Activated T-helper 1 cell treated with anti-CD3 and anti-CD28 coated beads, Interleukin-2, amount 50 U/mL, for 16 hours (primary cell): Measurements from ENCODE around the gene SH3PXD2A.
"Not testable (repeated sequence)": the region's sequence is repeated elsewhere in the genome, so short reads cannot be mapped to it uniquely, and the experiment has no call there.

Experiments used
- DNase-seq, 2 donors: peaks; one replicate each; pipeline ENCODE4 v3.0.0-alpha.2; 2020; ENCODE audit warnings: low read depth in 1 of 2, low spot score in 1 of 2

SH3PXD2A gene

DNA sequence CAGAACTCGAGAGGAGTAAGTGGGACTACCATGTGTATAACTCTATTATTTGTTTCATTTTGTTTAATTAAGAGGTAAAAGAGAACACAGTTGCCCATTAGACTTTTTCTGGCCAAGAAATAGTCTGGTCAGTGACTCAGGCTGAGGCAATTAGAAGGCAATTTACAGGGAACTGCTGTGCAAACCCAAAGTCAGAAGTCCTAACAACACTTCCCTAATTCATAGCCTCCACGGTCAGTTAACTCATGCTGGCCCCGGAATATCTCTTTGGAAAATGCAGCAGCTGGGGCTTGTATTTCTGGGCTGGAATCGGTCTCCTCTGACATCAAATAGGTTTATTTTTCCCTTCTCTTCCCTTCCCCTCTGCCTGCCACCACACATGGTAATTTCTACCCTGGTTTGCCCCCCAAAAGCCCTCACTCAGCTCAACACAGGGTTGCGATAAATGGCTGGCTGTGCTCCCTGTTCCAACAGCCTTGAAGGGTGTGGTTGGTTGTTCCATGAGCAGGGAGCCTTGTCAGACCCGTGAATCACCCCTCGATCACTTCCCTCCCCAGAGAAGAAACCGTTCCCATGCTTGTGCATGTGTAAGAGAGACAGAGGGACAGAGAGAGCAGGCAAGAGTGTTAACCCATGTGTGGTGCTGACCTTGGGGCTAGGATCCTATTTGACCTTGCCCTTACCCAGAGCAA, 5.3 kb downstream of the SH3PXD2A start:
- no peak for DNase-seq

DNA sequence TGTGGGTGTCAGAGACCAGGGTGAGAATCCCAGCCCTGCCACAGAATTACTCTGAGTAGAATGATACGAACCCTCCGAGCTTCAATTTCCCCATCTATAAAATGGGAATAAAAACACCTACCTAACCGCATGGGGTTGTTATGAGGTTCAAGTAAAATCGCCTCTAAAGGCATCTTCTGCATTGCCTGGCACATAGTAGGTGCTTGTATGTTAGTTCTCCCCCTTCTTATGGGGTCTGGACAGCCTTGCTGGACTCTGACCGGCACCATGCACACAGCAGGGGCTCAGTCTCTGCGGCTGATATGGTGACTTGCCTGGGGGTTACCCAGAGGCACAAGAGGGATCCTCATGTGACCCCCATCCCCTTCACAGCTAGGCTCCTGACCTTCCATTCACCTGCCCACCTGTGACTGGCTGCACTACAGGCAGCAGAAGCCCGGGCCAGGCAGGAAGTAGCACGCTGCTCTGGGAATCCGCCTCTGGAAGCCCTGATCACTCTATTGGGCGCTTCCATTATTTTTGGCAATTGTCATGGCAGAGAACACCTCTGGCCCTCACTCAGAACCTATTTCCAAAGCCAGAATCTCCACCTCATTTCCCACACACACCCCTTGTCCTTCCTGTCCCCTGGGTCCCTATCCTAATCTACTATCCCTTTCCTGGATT, 6.0 kb downstream of the SH3PXD2A start:
- DNase-seq: no peak

DNA sequence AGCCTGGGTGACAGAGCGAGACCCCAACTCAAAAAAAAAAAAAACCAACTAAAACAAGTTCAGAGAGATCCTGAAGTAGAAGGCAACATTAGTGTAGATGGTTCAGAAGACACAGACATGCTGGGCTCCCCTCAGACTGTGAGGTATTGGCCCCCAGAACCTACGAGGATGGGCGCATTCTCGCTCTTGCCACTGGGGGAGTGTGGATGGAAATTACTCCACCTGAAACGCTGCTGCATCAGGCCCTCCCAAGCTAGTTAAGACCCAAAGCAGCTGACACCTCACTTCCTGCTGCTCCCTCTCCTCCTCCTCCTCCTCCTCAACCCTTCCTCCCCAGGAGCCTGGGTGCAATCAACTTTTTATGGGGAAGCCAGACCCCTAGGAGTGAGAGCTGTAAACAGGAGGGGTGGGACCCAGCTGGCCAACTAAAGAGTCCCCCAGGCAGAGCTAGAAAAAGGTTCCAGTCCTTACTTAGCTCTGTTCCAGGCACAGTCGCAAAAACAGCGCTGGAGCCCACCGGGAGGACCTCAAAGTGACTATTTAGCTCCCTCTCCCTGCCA, 7.4 kb downstream of the SH3PXD2A start:
- DNase-seq: no peak

DNA sequence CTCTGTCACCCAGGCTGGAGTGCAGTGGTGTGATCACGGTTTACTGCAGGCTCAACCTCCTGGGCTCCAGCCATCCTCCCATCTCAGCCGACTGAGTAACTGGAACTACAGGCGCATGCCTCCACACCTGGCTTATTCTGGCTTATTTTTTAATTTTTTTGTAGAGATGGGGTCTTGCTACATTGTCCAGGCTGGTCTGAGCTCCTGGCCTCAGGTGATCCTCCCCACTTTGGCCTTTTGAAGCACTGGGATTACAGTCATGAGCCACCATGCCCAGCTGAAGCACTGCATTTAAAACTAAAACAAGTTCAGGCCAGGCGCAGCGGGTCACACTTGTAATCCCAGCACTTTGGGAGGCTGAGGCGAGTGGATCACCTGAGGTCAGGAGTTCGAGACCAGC, 8.0 kb downstream of the SH3PXD2A start:
- no peak for DNase-seq

DNA sequence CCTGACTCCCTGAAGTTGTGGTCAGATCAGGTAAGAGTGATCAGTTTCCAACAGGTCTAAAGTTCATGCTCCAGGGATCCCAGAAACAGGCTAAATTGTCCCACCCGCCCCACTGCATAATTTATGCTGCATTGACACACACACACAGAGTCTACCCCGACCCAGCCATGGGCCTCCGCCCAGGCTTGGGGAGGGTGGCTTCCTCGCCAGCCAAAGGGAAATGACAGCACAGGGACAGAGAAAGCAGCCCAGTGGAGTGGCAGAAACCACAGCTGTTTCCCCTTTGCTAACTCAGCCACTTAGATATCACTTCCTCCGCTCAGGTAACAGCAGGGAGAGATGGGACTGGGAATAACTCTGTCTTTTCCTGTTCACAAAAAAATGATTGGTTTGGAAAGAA, 9.4 kb downstream of the SH3PXD2A start:
- peak in 1 of 2 donors; percentile 17 for DNase-seq

DNA sequence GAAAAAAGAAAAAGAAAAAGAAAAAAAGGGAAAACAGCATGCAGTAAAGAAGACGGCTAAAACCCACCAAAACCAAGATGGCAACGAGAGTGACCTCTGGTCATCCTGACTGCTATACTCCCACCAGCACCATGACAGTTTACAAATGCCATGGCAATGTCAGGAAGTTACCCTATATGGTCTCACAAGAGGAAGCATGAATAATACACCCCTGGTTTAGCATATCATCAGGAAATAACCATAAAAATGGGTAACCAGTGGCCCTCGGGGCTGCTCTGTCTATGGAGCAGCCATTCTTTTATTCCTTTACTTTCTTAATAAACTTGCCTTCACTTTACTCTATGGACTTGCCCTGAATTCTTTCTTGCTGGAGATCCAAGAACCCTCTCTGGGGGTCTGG, 10.0 kb downstream of the SH3PXD2A start:
- DNase-seq: not testable (repeated sequence)

DNA sequence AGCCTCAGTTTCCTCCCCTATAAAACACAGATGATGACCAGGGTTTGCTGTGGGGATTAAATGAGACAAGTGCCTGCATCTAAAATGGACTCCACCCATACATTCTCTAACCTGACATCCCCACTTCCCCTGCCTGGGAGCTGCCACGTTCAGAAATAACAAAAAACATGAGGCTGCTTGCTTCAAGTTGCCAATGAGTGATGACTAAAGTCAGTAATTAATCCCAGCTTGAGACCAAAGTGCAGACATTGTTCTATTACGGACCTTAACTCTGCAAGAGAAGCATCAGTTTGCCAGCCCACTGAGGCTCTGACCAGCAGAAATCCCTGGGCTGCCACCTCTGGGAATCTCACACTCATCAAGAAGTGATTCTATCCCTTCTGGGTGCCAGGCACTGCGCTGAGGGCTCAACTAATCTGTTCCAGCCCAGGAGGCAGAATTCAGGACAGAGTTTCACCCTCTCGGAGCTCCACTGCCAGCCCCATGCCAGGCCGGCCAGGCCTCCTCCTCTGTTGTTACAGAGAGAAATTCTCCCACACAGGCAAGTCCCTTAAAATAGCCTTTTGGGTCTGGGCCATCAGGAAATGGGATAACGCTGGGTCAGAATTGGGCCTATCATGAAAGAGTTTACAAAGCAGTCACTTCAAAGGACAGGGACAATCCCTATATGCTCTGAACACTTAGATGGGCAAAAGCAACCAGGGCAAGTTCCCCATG, 11.4 kb downstream of the SH3PXD2A start:
- no peak for DNase-seq

DNA sequence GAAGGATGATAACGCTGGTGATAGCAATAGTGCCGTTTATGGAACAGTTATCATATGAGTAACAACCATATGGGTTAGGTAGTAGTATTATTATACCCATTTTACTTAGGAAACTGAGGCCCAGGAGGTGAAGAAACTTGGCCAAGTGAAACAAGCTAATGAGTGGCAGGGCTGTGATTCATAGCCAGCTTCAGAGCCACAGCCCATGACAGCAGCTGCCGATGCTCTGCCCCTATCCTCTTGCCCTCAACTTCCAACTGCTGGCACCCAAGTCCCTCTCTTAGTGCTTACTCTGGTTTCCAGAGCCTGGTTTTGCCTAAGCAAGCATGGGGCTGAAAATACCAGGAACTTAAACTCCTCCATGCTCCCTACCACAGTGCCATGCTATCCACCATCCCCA, 12.3 kb downstream of the SH3PXD2A start:
- DNase-seq: no peak

DNA sequence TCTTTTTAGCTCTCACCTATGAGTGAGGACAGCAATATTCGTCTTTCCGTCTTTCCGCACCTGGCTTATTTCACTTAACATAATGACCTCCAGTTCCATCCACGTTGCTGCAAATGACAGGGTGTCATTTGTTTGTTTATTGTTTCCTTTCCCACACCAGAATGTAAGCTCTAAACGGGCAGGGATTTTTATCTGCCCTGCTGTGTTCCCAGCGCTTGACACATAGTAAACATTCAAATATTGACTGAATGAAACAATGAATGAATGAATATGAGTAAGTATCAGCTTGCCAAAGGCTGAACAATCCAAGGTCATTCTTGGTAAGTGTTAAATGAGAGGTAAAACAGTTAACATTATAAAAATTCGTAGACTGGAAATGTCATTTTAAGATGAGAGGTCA, 12.8 kb downstream of the SH3PXD2A start:
- no peak for DNase-seq

DNA sequence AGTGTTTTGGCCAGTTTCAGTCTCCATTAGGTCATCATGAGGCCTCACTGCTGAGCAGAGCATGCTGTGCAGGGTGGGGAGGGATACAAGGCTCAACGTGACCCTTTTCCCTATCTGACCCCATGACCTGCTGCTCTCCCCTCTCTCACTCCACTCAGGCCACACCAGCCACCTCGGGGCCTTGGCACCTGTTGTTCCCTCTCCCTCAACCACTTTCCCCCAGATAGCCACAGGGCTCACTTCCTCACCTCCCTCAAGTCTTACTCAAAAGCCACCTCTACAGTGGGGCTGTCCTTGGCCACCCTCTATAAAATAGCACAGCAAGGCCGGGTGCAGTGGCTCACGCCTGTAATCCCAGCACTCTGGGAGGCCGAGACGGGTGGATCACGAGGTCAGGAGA, 13.9 kb downstream of the SH3PXD2A start:
- no peak for DNase-seq

DNA sequence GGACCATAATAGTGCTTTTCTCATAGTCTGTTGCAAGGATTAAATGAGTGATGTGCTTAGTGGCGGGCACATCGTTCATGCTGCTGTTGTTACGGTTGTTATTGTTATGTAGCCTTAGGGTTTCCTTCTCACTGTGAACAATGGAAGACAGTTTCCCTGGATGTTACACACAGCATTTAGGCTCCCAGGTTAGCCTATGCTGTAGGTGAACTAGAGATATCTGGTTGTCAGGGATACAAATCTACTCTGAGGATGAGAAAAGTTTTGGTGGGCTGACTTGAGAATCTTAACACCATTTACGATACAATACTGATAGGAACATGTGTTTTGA, 14.7 kb downstream of the SH3PXD2A start:
- no peak for DNase-seq

DNA sequence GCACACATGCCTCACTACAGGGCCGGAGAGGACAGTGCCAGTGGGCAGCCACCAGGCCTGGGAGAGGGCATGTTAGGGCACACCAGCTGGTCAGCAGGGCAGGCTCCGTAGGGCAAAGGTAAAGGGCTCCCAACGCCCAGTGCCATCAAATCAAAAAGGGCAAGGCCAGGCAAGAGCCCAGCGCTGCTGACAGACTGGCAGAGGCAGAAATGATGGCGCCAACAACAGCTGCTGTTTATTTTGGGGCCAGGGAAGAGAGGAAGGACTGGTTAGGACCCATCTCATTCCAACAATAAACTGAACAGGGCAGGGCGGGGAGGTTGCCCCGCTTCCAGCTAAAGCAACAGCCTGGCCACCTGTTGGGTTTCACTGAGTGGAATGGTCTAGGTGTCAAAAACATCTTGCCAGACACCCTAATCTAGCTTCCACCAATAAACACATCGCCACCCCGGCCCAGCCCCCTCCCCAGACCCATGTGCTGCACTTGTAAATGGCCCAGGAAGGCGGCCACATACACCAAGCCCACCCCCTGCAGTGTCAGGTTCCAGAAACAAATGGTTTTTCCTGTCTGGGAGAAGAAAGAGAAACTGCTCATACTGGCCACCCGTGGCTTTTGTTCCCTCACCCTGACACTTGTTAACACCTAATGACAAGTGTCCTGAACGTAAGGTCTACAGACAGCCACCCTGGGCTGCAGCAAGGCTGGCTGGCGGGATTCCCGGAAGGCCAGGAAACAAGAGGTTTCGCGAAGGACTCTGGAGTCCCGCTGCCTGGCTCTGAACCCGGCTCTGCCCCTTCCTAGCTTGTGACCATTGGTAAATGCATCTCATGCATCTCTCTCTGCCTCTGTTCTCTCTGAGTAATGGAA, 15.3 kb downstream of the SH3PXD2A start:
- DNase-seq: no peak

DNA sequence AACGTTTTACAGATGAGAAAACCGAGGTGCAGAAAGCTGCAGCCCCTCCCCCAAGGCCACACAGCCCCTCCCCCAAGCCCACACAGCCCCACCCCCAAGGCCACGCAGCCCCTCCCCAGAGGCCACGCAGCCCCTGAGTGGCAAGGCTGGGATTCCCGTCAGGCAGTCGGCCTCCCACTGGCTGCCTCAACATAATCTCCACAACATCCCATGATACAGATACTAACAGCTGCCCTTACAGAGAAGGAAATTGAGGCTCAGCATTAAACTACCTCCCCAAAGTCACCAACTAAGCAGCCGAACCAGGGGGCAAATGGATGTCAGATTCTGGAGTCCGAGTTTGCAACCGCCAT, 15.9 kb downstream of the SH3PXD2A start:
- no peak for DNase-seq

DNA sequence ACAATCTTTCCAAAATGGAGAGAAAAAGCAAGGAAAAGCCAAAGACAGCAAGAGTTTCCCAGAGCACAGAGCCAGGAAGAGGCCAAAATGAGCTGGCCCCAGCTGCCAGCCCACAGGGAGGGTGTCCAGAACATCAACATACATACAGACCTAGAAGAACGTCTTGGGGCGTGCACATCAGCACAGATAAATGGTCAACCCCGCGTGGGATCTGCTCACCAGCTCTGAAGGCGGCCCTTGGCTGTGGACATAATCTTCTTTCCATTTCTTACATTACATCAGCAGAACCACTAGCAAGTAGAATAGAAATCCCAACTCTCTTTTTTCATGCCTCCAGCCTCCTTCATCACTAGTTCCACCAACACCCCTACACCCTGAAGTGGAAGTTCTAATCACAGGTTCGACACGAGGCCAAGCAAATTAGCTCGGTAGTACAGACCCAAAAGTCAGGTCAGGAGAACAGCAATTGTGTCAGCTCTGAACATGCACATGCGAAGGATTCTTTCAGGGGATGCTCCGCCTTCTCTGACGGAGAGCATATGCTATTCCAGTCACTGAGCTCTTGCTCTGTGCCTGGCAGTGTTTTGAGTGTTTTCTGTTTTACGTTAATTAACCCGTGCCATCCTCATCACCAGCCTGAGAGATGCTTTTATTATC, 16.4 kb downstream of the SH3PXD2A start:
- DNase-seq: no peak

DNA sequence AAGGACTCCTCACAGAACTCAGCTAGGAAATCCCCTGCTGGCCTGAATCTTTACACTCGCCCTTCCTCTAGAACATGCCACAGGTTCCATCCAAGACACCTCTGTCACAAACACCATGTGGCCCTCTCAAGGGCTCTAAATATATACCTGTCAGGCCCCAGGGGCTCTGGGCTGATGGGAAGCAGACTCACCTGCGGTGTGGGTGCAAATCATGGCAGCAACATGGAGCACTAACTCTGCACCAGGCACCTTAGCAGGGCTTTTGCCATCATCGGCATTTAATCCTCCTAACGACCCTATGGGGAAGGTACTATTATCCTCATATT, 17.3 kb downstream of the SH3PXD2A start:
- DNase-seq: no peak

DNA sequence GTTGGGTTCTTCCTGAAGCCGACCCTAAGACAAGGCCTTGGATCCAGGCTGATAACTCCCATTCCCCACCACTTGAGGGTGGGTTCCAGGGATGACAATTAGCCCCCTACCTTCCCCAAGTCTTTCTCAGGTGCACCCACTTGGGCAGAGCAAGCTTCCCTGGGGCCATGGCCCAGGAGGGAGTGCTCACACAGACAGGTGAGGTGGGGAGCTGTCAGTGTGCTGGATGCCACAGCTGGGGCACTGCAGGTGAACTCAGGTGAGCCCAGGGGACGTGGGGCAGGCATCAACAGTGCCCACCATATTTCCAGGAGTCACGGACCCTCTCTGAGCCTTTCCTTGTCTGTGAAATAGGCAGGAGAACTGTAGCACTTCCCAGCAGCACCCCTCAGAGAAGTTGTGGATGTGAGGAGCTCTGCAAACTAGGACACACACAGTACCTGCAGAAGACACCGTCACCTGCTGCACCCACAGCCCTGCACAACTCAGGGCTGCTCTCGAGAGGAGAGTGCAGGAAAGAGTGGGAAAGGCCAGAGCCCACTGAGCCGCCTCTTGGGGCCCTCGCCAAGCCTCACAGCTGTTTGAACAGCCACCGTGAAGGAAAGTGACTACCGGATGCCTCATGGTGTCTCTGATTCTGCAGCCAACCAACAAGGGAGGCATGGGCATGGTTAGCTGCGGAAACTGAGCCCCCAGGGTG, 17.9 kb downstream of the SH3PXD2A start:
- DNase-seq: no peak

DNA sequence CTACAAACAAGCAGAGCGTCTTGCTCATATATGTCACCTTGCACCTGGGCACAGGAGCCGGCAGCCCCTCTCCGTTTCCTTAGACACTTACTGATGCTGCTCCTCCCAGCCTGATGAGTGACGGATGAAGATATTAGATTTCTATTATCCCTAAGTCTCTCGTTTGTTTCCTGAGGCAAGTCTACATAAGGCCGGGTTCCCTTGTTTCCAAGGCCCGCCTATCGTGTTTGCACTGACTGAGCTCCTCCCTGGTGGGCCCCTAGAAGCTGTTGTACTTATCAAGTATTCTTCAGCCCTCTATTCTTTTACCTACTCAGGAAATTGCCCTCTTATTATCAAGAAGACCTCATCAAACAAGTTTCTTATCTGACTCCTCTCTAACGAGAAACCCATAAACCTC, 18.5 kb downstream of the SH3PXD2A start:
- DNase-seq: no peak

DNA sequence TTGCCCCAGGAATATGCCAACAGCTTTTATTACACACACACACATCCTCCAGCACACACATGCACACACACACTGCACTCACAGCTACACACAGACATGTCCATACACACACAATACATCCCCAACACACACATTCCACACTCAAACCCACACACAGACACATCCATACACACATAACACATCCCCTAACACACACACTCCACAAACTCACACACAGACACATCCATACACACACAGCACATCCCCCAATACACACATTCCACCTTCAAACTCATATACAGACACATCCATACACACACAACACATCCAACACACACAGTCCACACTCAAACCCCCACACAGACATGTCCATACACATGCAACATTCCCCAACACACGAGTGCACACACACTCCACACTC, 19.1 kb downstream of the SH3PXD2A start:
- DNase-seq: no peak

DNA sequence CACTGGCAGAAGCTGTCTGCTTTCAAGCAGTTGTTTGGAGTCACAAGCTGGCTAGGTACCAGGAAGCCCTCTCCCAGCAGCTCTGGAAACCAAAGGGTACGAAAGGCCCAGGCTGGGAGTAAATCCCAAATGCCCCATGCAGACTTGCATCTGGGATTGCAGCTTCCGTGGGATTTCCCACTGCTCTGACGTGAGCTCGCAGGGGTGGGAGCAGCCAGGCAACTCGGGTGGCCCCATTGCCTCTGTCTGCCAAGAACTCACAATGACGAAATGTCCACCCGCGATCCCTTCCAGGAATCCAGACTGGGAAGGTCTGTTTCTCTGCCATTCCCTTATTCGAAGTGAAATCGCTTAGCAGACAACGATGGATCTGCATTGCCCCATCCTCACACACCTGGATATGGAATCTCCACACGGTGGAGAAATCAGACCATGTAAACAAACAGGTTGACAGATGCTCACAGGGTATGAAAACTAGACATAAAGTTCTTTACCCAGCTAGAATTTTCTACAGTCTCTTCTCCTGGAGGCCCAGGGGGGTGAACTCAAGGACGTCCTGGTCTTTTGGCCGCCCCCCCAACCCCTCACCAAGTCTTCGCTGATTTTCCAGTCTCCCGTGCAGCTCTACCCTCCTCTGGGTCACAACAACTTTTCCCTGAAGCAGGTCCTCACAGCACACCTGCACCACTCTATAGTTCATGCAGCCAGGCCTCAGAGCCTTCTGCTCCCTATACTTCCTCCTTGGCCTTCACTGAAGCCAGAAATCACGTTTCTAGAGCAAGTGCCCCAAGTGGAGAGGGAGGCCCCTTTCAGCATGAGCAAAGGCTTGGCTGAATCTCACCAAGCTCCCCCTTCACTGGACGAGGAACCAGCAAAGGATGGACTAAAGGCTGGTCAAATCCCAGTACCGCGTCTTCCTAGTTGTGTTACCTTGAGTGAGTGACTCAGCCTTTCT, 20.0 kb downstream of the SH3PXD2A start:
- DNase-seq: no peak
